RWPE1 (cell line): ENCODE results near the gene TSPAN18.

Experiments used
- CTCF ChIA-PET: fragments of 350-600 bp; sonication (Branson Sonifier 250); formaldehyde crosslinking; extraction: SDS; loops from one replicate; lab custom pipeline; 2021; lab: Yijun Ruan, JAX
- POLR2A ChIA-PET: fragments of 400-600 bp; formaldehyde crosslinking; extraction: SDS; loops from one replicate; lab custom pipeline; 2020; ENCODE audit warnings: antibody characterized with exemption; ENCODE audit not compliant: low non-redundant PET; lab: Yijun Ruan, JAX
- DNase-seq: peaks from one replicate; pipeline ENCODE4 v3.0.0; 2012; ENCODE audit warnings: low spot score
- H3K27ac ChIP-seq: fragments of 450-650 bp; 2 replicates; pipeline ENCODE4 v1.5.1; 2017
- TF ChIP-seq, protein P1 (sequence below): fragments of 450-650 bp; conservative IDR thresholded peaks from 2 replicates; pipeline ENCODE4 v1.5.1; 2017; ENCODE audit warnings: low read depth, mild to moderate bottlenecking

The TSPAN18 gene

DNA sequence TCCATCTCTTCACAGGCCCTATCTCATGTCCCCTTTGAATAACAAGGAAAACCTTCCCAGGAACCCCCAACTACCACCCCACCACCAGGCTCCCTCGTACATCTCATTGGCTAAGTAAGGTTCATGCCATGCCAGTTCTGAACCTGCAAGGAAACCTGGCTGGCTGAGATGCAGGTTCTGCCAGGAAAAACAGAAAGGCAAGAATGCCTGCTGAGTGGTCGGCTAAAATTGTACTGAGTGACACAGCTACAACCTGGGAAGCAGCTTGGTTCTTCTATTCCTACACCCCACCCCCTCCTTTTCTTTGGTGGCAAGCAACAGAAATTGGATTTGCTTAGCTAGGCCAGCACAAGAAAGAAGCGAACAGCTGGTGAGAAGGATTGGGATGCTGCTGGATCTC lies 36.1 kb upstream of the TSPAN18 start:
- no peak for DNase-seq
- TF ChIP-seq, protein P1, sequence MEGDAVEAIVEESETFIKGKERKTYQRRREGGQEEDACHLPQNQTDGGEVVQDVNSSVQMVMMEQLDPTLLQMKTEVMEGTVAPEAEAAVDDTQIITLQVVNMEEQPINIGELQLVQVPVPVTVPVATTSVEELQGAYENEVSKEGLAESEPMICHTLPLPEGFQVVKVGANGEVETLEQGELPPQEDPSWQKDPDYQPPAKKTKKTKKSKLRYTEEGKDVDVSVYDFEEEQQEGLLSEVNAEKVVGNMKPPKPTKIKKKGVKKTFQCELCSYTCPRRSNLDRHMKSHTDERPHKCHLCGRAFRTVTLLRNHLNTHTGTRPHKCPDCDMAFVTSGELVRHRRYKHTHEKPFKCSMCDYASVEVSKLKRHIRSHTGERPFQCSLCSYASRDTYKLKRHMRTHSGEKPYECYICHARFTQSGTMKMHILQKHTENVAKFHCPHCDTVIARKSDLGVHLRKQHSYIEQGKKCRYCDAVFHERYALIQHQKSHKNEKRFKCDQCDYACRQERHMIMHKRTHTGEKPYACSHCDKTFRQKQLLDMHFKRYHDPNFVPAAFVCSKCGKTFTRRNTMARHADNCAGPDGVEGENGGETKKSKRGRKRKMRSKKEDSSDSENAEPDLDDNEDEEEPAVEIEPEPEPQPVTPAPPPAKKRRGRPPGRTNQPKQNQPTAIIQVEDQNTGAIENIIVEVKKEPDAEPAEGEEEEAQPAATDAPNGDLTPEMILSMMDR = no peak
- ChIA-PET CTCF (no interaction called here), POLR2A (no interaction called here)
- no peak overlapping the region for H3K27ac ChIP-seq

DNA sequence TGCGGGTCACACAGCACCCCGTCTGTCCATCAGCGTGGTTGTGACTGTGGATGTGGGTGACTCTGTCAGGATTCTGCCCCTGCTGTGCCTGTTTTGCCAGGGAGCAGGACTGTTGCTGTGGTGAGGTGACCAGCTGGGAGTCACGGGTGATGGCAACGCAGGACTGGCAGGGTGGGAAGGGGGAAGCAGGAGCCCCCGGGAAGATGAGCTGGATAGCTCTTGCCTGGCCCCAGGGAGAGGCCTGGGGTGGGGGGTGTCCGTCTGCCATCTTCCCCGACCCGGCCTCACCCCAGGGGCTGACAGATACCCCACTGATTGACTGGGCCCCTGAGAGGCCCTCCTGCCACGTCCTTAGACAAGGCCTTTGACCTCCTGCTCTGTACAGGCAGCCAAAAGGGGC lies 34.3 kb upstream of the TSPAN18 start:
- CTCF ChIA-PET = interaction anchor here (0.6 kb wide), 1 partner anchor 120 kb away, joined by 3 read pairs; no protein-coding TSS in a partner anchor
- TF ChIP-seq, protein P1 = no peak
- POLR2A ChIA-PET = no interaction called here
- H3K27ac ChIP-seq = no peak overlapping the region
- no peak for DNase-seq

DNA sequence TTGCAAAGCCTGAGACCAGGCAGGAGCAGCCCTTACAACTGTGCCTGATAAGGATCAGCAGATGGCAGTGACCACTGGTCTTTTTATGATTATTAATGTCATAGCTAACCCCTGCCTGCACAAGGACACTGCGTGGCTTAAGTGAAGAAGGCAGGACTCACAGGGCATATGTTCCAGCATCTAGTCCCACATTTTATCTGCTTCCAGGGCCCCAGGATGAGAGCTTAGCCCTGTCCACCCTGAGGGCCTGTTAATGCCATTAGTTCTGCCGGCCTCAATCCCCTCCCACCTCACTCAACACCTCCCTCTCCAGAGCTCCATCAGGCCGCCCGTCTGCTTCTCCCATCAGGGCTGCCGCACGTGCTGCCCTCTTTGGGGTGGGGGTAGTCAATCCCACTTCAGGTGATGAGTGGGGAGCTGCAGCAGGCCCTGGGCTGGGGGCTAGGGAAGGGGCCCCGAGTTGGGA lies 33.1 kb upstream of the TSPAN18 start:
- H3K27ac ChIP-seq = no peak overlapping the region
- CTCF ChIA-PET = no interaction called here
- POLR2A ChIA-PET = no interaction called here
- TF ChIP-seq, protein P1 = no peak
- DNase-seq = no peak

DNA sequence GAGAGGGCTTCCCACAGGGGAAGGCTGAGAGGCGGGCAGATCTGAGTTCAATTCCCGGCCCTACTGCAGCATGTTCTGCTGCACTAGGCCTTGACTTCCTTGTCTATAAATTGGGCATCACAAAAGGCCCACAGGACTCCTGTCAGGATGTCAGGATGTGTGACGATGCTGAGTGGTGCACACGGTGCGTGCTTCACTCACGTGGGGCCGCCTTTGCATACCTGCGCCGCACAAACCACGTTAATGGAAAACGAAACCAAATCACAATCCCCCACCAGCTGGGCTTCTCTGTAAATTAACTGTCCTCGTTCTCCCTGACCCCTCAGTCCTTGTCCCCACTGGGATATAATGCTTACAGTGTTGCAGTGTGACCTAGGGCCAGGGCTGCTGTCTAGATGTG lies 32.3 kb upstream of the TSPAN18 start:
- POLR2A ChIA-PET = no interaction called here
- CTCF ChIA-PET = interaction anchor here (0.6 kb wide), 1 partner anchor 73 kb away, joined by 4 read pairs; no protein-coding TSS in a partner anchor
- H3K27ac ChIP-seq = no peak overlapping the region
- no peak for DNase-seq
- TF ChIP-seq, protein P1 = no peak

DNA sequence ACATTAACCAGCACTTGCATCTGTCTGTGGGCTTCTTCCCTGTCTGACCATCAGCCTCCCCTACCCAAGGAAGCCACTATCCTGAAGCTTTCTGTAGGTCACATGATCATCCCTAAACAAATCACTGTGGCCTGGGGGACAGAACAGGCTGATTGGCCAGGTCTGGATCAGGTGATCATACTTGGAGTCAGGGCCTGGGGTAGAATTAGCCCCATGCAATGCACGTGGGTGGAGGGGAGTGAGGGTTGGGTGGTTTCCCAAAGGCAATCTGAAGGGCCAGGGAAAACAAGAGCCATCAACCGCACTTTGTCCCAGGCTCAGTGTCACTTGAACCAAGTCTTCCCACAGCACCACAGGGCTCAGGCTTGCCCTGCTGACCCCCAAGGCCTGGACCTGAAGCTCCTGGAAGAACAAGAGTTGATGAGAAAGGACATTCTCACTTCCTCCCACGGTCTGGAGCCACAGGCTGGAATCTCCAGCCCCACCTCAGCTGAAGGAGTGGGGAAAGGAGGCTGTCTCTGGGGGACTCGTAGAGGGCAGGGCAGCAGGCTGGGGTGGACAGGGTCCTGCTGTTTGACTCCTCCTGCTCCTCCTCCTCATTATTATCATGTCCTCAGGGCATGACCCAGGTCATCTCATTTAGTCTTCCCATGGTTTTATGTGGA lies 31.5 kb upstream of the TSPAN18 start:
- no peak for DNase-seq
- TF ChIP-seq, protein P1 = no peak
- POLR2A ChIA-PET = no interaction called here
- CTCF ChIA-PET = no interaction called here
- H3K27ac ChIP-seq = no peak overlapping the region

DNA sequence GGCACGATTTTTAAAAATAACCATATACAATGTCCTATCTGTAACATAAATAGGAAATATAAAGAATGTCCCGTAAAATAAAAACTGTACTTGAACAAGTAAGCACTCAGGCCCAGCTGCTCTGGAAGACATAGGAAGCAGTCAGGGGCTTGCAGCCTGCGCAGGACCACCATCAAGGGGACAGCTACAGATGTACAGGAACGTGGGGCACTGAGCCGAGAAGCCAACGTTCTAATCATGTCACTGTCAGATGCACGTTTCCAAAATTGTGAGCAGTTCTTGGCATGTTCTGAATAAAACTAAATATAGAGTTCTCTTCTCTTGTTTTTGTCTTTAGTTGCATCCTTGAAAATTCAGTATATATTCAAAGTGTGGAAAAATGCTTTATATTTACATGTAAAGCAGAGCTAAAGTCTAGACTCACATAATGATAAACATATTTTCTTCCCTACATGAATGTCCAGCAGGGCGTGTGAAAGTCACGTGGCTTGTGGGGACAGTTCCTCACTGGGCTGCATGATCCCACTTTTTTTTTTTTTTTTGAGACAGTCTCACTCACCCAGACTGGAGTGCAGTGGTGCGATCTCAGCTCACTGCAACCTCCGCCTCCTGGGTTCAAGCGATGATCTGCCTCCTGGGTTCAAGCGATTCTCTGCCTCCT lies 28.4 kb upstream of the TSPAN18 start:
- DNase-seq = no peak
- POLR2A ChIA-PET = no interaction called here
- CTCF ChIA-PET = no interaction called here
- H3K27ac ChIP-seq = no peak overlapping the region
- TF ChIP-seq, protein P1 = no peak
